ENCODE measurements around the gene ZNF77. TPM values are rescaled to one million over a fixed set of nuclear protein-coding genes. Genes with fewer than 3 reads are reported as not detected.

Gene ZNF77
- total RNA-seq, 1 experiment from 2014 or later = 5.1 TPM

- no peaks in the 10 kb centered on the region for H3K9me2 ChIP-seq (replicated peaks; ENCODE audit: low read length)
- H3K9me3 ChIP-seq (ENCODE audit: low read length) = no peaks in the 10 kb centered on the region
- H3K4me1 ChIP-seq (ENCODE audit: insufficient read depth, low read length) = peaks cover 10% of the 10 kb centered on the region; the same call in 1 of the 2 replicates
- no peak overlapping the region for H2AFZ ChIP-seq (ENCODE audit: low read length)
- no peak for ATAC-seq
- no peak overlapping the region for H3K9ac ChIP-seq (ENCODE audit: low read length)
- ChIA-PET POLR2A (ENCODE audit: unreplicated experiment) (no interaction called here), CTCF (no interaction called here)
- no peaks in the 10 kb centered on the region for H3F3A ChIP-seq (ENCODE audit: low read length, unreplicated experiment)
- peaks cover 56% of the 10 kb centered on the region for H3K79me2 ChIP-seq (ENCODE audit: low read length)
- intact Hi-C loops (cut with micrococcal nuclease) = no loop called here
- BruUV-seq (replicated peaks) = no TSS peak
- H3K27me3 ChIP-seq (ENCODE audit: low read length) = no peaks in the 10 kb centered on the region
- peak overlapping the region; percentile 84; the same call in 1 of the 2 replicates for H3K4me3 ChIP-seq (ENCODE audit: low read length)
- H3K36me3 ChIP-seq (ENCODE audit: low read depth, low read length) = no peaks in the 10 kb centered on the region
- H3K4me2 ChIP-seq (ENCODE audit: low read length) = peak overlapping the region; percentile 87
- no peak overlapping the region for H3K27ac ChIP-seq (ENCODE audit: low read length)
- no peak for DNase-seq
- no peak for TF ChIP-seq EZH2phosphoT487 (IDR thresholded peaks at IDR 0.05; ENCODE audit: borderline replicate concordance, low read length)
- TF ChIP-seq EZH2 (IDR thresholded peaks at IDR 0.05; ENCODE audit: low read length, unreplicated experiment) = no peak
- TF ChIP-seq CTCF (conservative IDR thresholded peaks at IDR 0.05; ENCODE audit: low read depth, low read length) = no peak
- H4K20me1 ChIP-seq (ENCODE audit: low read length) = no peaks in the 10 kb centered on the region
These were observed 42.1 kb downstream of the ZNF77 start for GRCh38 chr19:2902590-2903218.

GRCh38 chr19:2900296-2901252 is 44.2 kb downstream of the ZNF77 start, which contains the start of gene ZNF57:
TSS of gene ZNF57 (plus strand) at chr19:2900928. CDS start at chr19:2901046, 118 bp downstream.
- no TSS peak for BruUV-seq (replicated peaks)
- POLR2A ChIA-PET (ENCODE audit: unreplicated experiment) = interaction anchor here (1.0 kb wide), 1 partner anchor 135 kb away, joined by 3 read pairs; no protein-coding TSS in a partner anchor
- H3K79me2 ChIP-seq (ENCODE audit: low read length) = peaks cover 38% of the 10 kb centered on the region

More at GRCh38 chr19:2900296-2901252, 44.2 kb downstream of the ZNF77 start, which contains the start of gene ZNF57:
- CTCF ChIA-PET = interaction anchor here (0.6 to 1.1 kb wide), 3 partner anchors 13 to 263 kb away, joined by 3 to 8 read pairs (median 4); no protein-coding TSS in a partner anchor
- peak within 1 kb of the TSS; percentile 76 for H3K9ac ChIP-seq (ENCODE audit: low read length)
- peak; percentile 96 for DNase-seq
- no peaks in the 10 kb centered on the region for H3K27me3 ChIP-seq (ENCODE audit: low read length)
- ATAC-seq = peak; percentile 96
- no peak for TF ChIP-seq CTCF (conservative IDR thresholded peaks at IDR 0.05; ENCODE audit: low read depth, low read length)
- no peak for TF ChIP-seq EZH2phosphoT487 (IDR thresholded peaks at IDR 0.05; ENCODE audit: borderline replicate concordance, low read length)
- TF ChIP-seq EZH2 (IDR thresholded peaks at IDR 0.05; ENCODE audit: low read length, unreplicated experiment) = no peak
- H3K9me2 ChIP-seq (replicated peaks; ENCODE audit: low read length) = no peaks in the 10 kb centered on the region
- no peak within 1 kb of the TSS for H3K27ac ChIP-seq (ENCODE audit: low read length)
- no peaks in the 10 kb centered on the region for H4K20me1 ChIP-seq (ENCODE audit: low read length)
- peak within 1 kb of the TSS; percentile 91 for H2AFZ ChIP-seq (ENCODE audit: low read length)
- H3K4me3 ChIP-seq (ENCODE audit: low read length) = peak within 1 kb of the TSS; percentile 84
- H3K4me1 ChIP-seq (ENCODE audit: insufficient read depth, low read length) = peaks cover 10% of the 10 kb centered on the region; the same call in 1 of the 2 replicates
- H3F3A ChIP-seq (ENCODE audit: low read length, unreplicated experiment) = no peaks in the 10 kb centered on the region
- H3K4me2 ChIP-seq (ENCODE audit: low read length) = peak within 1 kb of the TSS; percentile 95
- no peaks in the 10 kb centered on the region for H3K36me3 ChIP-seq (ENCODE audit: low read depth, low read length)
- intact Hi-C loops (cut with micrococcal nuclease) = no loop called here
- H3K9me3 ChIP-seq (ENCODE audit: low read length) = 0 out of 2 replicates have a peak, but pooled peaks cover 6% of the 10 kb centered on the region
